SK-N-MC (cell line): ENCODE data around the gene TTC28.

ENCODE experiments used
- EZH2 ChIP-seq: fragments of 200-600 bp; sonication (generic); IDR thresholded peaks from one replicate; pipeline ENCODE4 v1.6.1; 2017; ENCODE audit warnings: antibody characterized with exemption
- FOXP2 ChIP-seq: optimal IDR thresholded peaks from 2 replicates; pipeline ENCODE3; 2011; ENCODE audit warnings: mild to moderate bottlenecking, moderate library complexity; ENCODE audit not compliant: insufficient read depth; ENCODE audit errors: extremely low read length, control extremely low read depth
- POLR2AphosphoS5 ChIP-seq: IDR thresholded peaks from 2 replicates; pipeline ENCODE4 v1.6.1; 2012; ENCODE audit warnings: mild to moderate bottlenecking, low read depth, low read length, borderline replicate concordance

GRCh38 chr22:28000361-28000760 is 679.3 kb downstream of the TTC28 start:
- TF ChIP-seq POLR2AphosphoS5 (no peak), EZH2 (no peak), FOXP2 (no peak)
